GM23248 (cell line): Measurements from ENCODE around the gene ZNF598.

Experiments
- EZH2 ChIP-seq: fragments of 200-600 bp; sonication (generic); IDR thresholded peaks from 2 replicates; pipeline ENCODE4 v1.6.1; 2018; ENCODE audit warnings: antibody characterized with exemption, mild to moderate bottlenecking; ENCODE audit not compliant: insufficient read depth, poor library complexity, severe bottlenecking
- EZH2phosphoT487 ChIP-seq: fragments of 200-600 bp; sonication (generic); IDR thresholded peaks from 2 replicates; pipeline ENCODE4 v1.6.1; 2018; ENCODE audit warnings: antibody characterized with exemption, moderate library complexity, mild to moderate bottlenecking, low read depth; ENCODE audit not compliant: insufficient read depth

- TF ChIP-seq EZH2 (no peak), EZH2phosphoT487 (no peak)
Observed at GRCh38 chr16:2015117-2015946, 5.7 kb upstream of the ZNF598 start.
